ENCODE measurements around the gene PLD5.

PLD5 gene

GRCh38 chr1:242033447-242033846 is 491.1 kb downstream of the PLD5 start:
- Histone ChIP-seq H3K4me1 (ENCODE audit: control insufficient read depth, insufficient read depth, low read length, unreplicated experiment) (no peaks in the 10 kb centered on the region), H3K27ac (ENCODE audit: low read depth, low read length) (no peak overlapping the region), H3K4me3 (ENCODE audit: low read depth, low read length) (no peak overlapping the region), H3K36me3 (ENCODE audit: insufficient read depth, low read length) (no peaks in the 10 kb centered on the region), H3K79me2 (ENCODE audit: control insufficient read depth, insufficient read depth, low read length, unreplicated experiment) (no peaks in the 10 kb centered on the region), H2AFZ (ENCODE audit: low read length, unreplicated experiment) (no peak overlapping the region), H3K27me3 (ENCODE audit: insufficient read depth, low read length) (0 out of 2 replicates have a peak, but pooled peaks cover 6% of the 10 kb centered on the region)
